HG03442 (cell line): ENCODE data around the gene APOH.

Source experiments
- ATAC-seq: cut with Tn5 transposase; IDR thresholded peaks from one replicate; pipeline ENCODE4 v1.9.1; 2021; ENCODE audit warnings: mild to moderate bottlenecking, moderate library complexity; ENCODE audit not compliant: unreplicated experiment

The APOH gene

GRCh38 chr17:66235377-66235994, 6.3 kb upstream of the APOH start:
- no peak for ATAC-seq

- no peak for ATAC-seq
These were observed 5.4 kb upstream of the APOH start for GRCh38 chr17:66234611-66235010.

- no peak for ATAC-seq
These were observed 4.0 kb upstream of the APOH start for GRCh38 chr17:66233023-66233753.

- no peak for ATAC-seq
These were observed 1.8 kb upstream of the APOH start for GRCh38 chr17:66230922-66231591.

- no peak for ATAC-seq
These were observed 746 bp upstream of the APOH start for GRCh38 chr17:66229783-66230538.

DNA sequence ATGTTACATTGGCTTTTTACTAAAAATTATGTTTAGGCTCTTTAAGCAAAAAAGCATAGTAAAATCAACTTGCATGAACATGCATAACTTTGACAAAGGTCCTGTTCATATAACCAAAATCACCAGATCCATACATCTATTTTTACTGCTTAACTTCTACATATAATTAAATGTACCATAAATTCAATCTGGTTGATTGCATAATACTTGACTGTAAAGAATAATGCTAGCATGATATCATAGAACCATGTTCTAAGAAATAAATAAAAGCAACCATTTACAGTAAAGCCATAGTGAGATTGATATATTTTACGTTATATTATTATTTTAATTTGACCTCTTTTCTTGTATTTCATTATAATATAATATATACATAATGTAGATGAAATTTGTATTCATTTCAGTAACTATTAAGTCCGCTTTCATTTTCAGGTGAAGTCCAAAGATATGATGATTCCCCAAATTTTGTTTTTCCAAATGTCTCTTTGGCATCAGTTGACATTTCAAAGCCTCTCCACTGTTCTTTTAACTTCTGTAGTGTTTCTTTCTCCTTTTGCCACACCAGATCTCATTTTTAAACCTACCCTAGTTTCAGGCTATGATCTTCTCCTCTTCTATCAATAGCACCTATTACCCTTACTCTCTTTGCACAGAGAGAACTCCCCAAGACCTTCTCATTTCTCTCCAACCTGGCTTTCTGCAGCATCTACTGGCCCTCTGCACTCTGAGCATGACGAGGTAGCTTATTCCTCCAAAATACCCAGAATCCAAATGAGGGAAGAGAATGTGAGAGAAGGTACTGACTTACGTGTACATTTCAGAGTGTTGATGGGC, 1.8 kb downstream of the APOH start:
- no peak for ATAC-seq

- no peak for ATAC-seq
These were observed 6.3 kb downstream of the APOH start for GRCh38 chr17:66222798-66223350.

GRCh38 chr17:66221755-66222530, 7.3 kb downstream of the APOH start:
- ATAC-seq = no peak

GRCh38 chr17:66221343-66221742, 7.9 kb downstream of the APOH start:
- no peak for ATAC-seq

DNA sequence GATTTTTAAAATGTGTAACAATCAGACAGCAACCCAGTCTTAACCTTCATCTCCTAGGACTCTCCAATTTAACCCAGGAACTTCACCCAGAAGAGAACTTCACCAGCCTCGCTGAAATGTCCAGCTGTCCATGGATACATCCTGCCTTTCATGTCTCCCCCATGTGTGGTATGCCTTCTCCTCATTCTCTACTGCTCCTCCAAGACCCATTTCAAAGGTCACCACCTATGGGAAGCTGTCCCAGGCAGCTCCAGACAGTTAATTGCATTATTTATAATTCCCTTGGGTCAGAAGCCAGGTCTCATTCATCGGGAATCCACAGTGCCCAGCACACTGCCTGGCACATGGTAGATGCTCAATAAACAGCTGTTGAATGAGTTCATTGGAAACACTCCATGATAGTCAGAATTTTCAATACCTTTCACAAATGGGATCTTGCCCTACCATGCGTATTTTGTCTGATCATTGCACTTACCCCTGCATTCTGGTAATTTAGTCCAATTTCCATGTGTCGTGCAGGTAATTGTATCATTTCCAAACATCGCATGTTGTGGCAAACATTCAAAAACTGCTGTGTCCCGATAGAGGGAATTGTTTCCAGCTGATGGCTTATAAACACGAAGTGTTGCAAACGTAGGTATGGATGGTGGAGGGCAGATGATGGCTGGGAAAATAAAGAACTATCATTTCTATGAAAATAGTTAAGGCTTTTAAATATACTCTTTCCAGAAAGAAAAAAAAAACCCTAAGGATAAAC, 9.0 kb downstream of the APOH start:
- no peak for ATAC-seq

DNA sequence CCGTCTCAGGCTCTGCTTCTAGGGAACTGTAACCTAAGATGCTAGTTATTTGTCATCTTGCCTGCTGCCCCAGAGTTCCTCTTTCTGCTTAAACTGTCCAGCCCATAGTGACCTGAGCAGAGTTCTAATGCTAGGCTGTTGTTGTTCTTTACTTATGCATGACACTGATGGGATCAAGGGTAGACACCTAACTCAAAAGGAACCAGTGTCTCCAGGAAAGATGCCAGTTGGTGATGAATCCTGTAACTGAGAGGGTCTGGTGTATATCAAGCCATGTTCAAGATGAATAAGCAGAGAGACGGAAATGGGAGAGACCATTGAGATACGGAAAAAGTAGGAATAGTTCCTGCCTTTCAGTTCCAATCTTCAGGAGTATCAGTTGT, 13.7 kb downstream of the APOH start:
- ATAC-seq = no peak

DNA sequence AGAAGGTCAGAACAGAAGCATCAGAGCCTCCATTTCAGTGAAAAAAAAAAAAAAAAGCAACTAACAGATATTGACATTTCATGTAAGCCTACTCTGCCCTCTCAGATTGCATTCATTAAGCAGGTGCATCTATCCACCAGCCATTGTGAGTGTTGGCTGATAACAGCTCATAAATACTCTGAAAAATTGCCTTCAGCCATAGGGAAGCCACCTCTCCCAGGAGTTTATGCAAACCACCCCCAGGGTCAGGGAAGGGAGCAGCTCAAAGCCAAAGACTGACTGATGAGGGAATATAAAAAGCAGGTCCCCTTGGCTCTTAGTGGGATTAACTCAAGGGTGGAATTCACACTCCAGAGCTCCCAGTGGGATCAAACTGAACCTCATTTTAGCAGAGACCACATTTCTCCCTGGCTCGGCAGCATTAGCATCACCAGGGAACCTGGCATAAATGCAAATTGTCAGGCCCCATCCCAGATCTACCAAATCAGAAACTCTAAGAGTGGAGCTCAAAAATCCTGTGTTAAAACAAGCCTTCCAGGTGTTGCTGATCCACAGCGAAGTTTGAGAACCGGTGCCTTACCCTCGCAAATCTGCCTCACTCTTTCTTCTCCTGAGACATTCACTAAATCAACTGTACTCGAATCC, 14.2 kb downstream of the APOH start:
- no peak for ATAC-seq

DNA sequence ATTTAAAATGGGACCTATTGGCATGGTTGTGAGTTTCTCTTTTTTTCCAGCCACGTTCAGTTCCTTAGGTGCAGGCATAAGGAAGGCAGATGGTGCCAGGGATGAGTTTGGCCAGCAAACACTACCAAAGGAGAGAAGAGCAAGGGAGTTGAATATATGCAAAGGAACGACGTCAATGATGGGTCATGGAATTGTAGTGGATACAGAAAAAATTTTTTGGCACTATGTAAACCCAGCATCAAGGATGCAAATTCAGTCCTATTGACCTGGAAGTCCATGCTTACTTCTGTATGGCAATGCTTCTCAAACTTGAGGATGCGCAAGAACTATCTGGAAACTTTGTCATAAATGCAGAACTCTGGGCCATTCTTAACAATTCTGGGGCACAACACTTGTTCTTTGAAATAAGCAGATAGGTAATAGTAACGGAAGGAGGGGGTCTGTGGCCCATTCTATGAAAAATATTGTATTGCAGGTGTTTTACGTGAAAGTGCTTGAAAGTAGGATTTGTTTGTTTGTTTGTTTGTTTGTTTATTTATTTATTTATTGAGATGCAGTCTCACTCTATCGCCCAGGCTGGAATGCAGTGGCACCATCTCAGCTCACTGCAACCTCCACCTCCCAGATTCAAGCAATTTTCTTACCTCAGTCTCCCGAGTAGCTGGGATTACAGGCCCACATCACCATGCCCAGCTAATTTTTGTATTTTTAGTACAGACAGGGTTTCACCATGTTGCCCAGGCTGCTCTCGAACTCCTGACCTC, 18.0 kb downstream of the APOH start:
- no peak for ATAC-seq

GRCh38 chr17:66210208-66210574, 19.0 kb downstream of the APOH start:
- ATAC-seq = no peak

DNA sequence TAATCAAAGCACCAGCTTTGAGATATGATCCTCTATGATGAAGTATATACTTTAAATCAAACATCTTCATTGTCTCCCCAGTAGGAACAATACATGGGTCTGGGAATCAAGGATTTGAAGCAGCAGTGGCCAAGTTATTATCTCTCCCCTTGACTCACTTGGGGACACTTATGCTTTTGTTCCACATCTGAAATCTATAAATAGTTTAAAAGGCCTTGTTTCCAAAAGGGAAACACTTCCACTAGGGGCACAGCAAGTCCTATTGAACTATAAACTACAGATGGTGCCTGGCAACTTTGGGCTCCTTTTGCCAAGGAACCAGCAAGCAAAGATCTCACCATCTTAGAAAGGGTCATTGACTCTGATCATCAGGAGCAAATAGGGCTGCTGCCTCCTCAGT, 21.3 kb downstream of the APOH start:
- ATAC-seq = no peak

DNA sequence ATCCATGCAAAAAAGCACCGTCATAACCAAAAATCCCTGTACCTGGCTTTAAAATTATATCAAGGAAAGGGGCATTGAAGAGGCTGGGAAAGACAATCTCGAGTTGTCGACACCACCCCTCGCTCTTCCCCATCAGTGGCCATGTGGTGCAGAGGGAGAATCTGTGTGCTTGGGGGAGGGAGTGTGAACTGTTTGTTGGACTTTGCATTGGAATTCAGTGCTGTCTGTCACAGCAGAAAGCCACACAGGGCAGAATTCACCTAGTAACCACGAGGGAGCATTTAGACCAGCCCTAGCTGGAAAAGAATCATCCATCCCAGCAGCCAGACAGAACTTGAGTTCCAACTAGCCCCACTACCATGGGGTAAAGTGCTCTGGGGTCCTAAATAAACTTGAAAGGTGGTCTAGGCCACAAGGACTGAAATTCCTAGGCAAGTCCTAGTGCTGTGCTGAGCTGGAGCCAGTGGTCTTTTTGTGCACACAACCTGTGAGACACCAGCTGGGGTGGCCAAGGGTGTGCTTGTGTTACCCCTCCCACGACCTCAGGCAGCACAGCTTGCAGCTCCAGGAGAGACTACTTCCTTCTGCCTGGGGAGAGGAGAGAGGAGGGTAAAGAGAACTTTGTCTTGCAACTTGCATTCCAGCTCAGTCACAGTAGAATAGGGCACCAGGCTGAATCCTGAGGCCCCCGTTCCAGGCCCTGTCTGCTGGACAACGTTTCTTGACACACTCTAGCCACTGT, 25.8 kb downstream of the APOH start:
- no peak for ATAC-seq

DNA sequence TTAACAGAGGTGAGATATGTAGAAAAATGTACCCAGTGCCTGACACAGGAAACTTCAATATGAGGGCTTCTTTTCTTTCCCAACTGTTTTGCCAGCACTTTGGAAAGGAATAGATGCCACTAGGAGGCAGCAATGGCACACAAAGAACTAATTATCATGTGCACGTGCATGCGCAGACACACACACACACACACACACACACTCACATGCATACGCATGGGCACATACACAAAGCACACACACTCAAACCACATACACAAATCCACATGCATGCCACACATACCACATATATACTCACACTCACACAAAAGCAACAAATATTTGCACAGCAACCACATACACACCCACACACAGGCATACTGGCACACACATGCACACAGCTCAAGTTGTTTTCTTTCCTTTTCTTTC, 28.5 kb downstream of the APOH start:
- no peak for ATAC-seq
